Measurements from ENCODE around the gene AGK.

DNA sequence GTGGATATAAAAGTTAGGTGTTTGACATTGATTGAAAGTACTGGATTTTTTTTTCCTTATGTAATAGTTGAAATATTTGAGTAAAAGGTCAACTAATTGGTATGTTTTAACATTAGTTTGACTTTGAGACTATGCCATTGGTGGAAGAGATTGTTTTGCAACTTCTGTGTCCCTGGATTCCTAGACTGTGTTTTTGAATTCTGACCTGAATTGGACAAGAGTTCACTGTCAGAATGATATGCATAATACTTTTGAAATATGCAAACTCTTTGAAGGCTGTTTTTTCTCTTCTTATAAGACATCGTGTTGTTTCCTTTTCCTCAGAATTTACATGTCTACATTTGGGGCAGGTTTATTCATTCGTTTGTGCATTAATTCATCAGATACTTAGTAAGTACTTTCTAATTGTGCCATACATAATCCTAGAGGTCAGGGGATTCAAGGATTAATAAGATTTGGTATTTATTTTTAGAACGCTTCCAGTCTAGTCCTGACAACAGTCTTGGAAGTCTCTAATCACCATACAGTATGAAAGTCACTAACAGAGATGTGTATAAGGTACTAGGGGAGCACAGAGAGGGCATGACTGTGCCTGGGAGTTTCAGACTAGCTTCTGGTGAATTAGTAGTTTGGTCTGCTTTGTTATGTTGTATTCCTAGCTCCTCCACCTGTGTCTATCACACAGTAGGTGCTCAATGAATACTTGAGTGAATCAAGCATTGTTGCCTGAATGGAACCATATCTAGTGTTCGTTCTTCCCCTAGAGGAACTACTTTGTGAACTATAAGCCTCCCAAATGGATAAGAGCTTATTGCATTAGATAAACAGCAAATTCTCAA lies 49.2 kb downstream of the AGK start:
- TF ChIP-seq, protein P1, sequence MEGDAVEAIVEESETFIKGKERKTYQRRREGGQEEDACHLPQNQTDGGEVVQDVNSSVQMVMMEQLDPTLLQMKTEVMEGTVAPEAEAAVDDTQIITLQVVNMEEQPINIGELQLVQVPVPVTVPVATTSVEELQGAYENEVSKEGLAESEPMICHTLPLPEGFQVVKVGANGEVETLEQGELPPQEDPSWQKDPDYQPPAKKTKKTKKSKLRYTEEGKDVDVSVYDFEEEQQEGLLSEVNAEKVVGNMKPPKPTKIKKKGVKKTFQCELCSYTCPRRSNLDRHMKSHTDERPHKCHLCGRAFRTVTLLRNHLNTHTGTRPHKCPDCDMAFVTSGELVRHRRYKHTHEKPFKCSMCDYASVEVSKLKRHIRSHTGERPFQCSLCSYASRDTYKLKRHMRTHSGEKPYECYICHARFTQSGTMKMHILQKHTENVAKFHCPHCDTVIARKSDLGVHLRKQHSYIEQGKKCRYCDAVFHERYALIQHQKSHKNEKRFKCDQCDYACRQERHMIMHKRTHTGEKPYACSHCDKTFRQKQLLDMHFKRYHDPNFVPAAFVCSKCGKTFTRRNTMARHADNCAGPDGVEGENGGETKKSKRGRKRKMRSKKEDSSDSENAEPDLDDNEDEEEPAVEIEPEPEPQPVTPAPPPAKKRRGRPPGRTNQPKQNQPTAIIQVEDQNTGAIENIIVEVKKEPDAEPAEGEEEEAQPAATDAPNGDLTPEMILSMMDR (IDR thresholded peaks at IDR 0.05; ENCODE audit: insufficient read depth, low read depth, low read length), result no peak
- TF ChIP-seq EZH2 (IDR thresholded peaks at IDR 0.05; ENCODE audit: insufficient read depth, low read length), result no peak
